HG03460 (cell line): ENCODE data around the gene CCT2.

Experiments used
- ATAC-seq: cut with Tn5 transposase; IDR thresholded peaks from one replicate; pipeline ENCODE4 v1.9.1; 2021; ENCODE audit not compliant: unreplicated experiment

Gene CCT2

GRCh38 chr12:69585189-69586062 lies at the start of gene CCT2:
Gene CCT2, plus strand, starts transcription at chr12:69585459. Its CDS starts 63 bp downstream, at chr12:69585522.
- ATAC-seq = peak; percentile 97

- ATAC-seq = no peak
Measured at GRCh38 chr12:69540987-69541386, 44.3 kb upstream of the CCT2 start.

GRCh38 chr12:69544087-69544486 lies 41.2 kb upstream of the CCT2 start:
- ATAC-seq = no peak

- ATAC-seq = no peak
Measured at GRCh38 chr12:69545081-69545480, 40.2 kb upstream of the CCT2 start.

GRCh38 chr12:69546693-69547438 lies 38.4 kb upstream of the CCT2 start:
- ATAC-seq = peak; percentile 95

DNA sequence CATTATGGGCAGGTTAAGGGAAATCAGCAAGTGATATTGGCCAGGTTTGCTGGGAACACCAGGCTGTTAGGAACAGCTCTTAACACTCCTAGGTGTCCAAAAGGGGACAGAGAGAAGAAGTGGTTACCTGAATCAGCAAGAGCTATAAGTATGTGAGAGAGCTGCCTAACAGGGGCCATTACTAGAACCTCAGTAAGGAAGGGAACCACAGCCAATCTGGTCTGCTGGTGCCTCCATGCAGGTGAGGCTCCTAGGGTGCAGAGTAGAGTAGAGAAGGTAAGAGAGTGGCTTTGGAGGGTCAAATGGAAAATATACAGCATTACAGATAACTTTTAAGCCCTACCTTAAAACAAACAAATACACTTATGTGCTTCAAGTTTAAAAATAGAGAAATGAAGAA lies 36.6 kb upstream of the CCT2 start:
- ATAC-seq = no peak

GRCh38 chr12:69550569-69551350 lies 34.5 kb upstream of the CCT2 start:
- no peak for ATAC-seq

GRCh38 chr12:69553628-69554248 lies 31.5 kb upstream of the CCT2 start:
- no peak for ATAC-seq

DNA sequence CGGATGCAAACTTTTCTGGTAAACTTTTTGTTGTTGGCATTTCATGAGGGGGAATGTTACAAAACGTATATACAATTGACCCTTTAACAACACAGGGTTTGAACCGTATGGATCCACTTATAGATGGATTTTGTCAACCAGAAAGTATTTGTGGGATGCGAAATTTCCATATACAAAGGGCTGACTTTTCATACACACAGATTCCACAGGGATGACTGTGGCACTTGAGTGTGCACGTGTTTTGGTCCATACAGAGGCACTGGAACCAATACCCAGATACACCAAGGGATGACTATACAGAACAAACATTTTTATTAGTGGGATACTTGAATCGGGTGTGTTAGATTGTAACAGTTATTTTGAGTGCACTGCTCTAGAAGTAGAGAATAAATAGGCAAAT lies 29.8 kb upstream of the CCT2 start:
- ATAC-seq = no peak

- no peak for ATAC-seq
Measured at GRCh38 chr12:69556383-69556782, 28.9 kb upstream of the CCT2 start.

GRCh38 chr12:69563166-69563762 lies 22.0 kb upstream of the CCT2 start:
- ATAC-seq = no peak

- ATAC-seq = no peak
Measured at GRCh38 chr12:69566603-69567002, 18.7 kb upstream of the CCT2 start.

DNA sequence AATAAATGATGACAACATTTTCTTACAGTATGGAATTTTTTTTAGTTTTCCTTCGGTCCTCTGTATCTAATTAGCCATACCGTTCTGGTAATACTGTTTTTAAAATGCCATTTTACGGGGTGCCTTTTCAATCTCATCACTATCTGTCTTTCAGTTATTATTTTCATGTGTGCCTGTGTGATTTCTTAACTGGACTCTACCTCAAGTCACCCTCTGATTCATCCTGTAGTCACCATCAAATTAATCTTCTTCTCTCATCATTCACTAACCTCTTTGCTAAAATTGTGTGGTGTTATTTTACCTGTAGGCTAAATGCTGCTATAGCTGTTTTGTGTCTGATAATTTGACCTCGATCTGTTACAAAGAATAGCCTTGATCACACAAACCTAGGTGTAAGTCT lies 16.0 kb upstream of the CCT2 start:
- ATAC-seq = no peak

DNA sequence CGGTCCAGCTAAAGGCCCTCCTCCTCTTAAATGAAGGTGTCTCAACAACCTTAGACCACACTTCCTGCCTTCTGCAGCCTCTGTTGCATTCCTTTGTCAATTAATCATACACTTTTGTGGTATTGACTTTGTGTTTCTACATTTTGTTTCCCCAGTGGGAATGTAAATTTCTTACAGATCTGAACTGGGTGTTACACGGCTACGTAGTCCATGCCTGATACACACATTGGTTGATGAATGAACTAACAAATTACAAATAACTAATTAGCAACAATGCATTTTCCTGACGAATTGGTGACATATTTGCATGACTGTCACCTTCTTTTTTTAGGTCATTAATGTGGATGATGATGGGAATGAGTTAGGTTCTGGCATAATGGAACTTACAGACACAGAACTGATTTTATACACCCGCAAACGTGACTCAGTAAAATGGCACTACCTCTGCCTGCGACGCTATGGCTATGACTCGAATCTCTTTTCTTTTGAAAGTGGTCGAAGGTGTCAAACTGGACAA lies 15.2 kb upstream of the CCT2 start:
- no peak for ATAC-seq

DNA sequence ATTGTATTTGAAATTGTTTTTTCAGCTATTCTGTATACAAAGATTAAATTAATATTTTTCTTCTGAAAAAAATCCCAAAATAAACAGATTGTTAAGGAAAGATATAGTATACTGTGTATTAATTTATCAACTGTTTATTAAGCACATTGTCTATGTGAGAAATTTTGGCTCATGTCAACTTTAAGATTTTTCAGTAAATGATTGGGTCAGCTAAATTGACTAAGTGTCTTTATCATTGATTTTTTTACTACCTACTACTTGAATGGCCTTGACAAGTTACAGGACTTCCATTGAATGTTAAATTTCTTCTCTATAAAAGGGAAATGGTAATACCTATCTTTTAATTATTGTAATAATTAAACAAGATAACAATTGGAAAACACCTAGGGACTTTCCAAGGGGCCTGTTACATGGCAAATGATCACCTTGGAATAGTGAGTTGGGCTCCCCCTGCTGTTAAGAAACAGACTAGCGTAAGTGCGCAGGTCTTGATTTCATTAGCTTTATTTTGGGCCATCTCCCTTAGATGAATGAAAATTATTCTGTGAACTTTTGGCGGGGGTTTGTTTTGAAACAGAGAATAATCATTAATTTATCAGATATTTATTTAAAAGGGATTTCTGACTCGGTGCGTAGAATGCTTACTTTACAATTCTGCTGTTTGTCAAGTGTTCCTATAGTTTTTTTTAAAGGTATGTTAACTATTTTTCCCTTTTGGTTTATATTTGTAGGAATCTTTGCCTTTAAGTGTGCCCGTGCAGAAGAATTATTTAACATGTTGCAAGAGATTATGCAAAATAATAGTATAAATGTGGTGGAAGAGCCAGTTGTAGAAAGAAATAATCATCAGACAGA lies 14.5 kb upstream of the CCT2 start:
- ATAC-seq = no peak

DNA sequence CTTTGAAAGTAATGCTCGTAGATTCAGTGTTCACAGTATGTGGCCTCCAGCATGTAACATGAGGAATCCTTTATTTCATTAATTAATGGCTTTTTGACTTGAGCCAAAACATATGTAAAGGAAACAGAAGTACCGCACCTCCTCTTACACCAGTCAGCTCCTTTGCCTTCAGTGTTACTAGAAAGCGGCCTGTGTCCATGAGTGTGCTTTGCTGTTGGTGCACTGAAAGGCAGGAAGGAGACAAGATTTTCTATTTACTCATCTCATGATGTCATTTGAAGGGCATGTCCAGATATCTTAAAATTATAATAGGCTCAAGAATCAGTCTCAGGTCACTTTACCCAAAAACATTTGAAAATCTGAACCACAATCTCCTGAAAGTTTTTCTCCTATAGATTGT lies 9.9 kb upstream of the CCT2 start:
- ATAC-seq = no peak

DNA sequence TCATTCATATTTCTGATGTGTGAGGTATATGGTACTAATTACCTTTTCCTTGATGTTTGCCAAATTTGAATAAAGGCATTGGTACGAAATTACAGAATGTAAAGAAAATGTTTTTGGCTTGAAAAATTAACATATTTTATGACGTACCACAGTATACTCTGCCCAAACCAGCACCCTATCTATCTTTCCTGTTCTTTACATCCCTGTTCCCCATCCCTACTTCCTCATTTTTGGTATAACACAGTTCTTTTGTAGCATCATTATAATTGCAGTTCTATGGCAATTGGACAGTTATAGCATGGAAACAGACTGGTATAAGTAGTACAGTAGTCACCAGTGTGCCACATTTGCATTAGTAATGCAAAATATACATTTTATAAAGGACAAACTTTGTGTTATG lies 7.0 kb upstream of the CCT2 start:
- ATAC-seq = no peak

- no peak for ATAC-seq
Measured at GRCh38 chr12:69579029-69579428, 6.2 kb upstream of the CCT2 start.

GRCh38 chr12:69580074-69580473 lies 5.2 kb upstream of the CCT2 start:
- no peak for ATAC-seq
